HepG2 (cell line): ENCODE results near the gene KAZALD1. TPM values are rescaled to one million over a fixed set of nuclear protein-coding genes. Genes with fewer than 3 reads are reported as not detected.
A peak's percentile ranks its signal among the peaks of the same experiment; 100 is the strongest.

Source experiments
- ATAC-seq: fragments of 200-7000 bp; cut with Tn5 transposase; 3 replicates; pipeline ENCODE4 v1.9.1; 2020; ENCODE audit warnings: mild to moderate bottlenecking, moderate library complexity
- BruUV-seq: library from RNA; stranded (reverse); fragments of 400-500 nt; replicated peaks from 2 replicates; lab custom pipeline; 2021; lab: Mats Ljungman, UMichigan
- CTCF ChIA-PET: fragments of 300-600 bp; formaldehyde crosslinking; extraction: SDS; loops from one replicate; lab custom pipeline; 2021; ENCODE audit warnings: low total read pairs, inconsistent platforms, low intra/inter-chr PET ratio; lab: Yijun Ruan, JAX
- POLR2A ChIA-PET: fragments of 350-600 bp; sonication (Branson Sonifier 250); formaldehyde crosslinking; loops from one replicate; lab custom pipeline; 2020; ENCODE audit warnings: antibody characterized with exemption, inconsistent platforms; lab: Yijun Ruan, JAX
- DNase-seq: peaks from one replicate; pipeline ENCODE4 v3.0.0-alpha.2; 2015; ENCODE audit warnings: low spot score
- FAIRE-seq: peaks from 3 replicates; lab custom pipeline; 2011; peaks lifted over from hg19 to GRCh38; lab: Jason Lieb, UNC
- H2AFZ ChIP-seq: one replicate; pipeline ENCODE4 v1.6.1; 2011; ENCODE audit warnings: low read length, inconsistent platforms
- H3K27ac ChIP-seq: fragments of 300-600 bp; 3 replicates; pipeline ENCODE4 v1.8.0; 2011; ENCODE audit warnings: mixed run types, mild to moderate bottlenecking, mixed read lengths, low read length, inconsistent platforms; ENCODE audit not compliant: insufficient read depth; ENCODE audit errors: extremely low read length
- H3K27me3 ChIP-seq, 2 experiments: fragments of 200-600 bp in 1 of 2; 2 replicates in 1 of 2; 3 replicates in 1 of 2; pipeline versions ENCODE4 v1.6.0 to v1.8.0; 2011; ENCODE audit warnings: low read length in 2 of 2, mild to moderate bottlenecking in 2 of 2, moderate library complexity in 2 of 2, inconsistent platforms in 1 of 2; ENCODE audit not compliant: insufficient read depth in 2 of 2, control insufficient read depth in 1 of 2
- H3K36me3 ChIP-seq, 2 experiments: fragments of 200-600 bp in 1 of 2; replicated peaks in 1 of 2; 2 replicates in 1 of 2; 3 replicates in 1 of 2; pipeline versions ENCODE4 v1.5.1 to v1.8.0; 2011; ENCODE audit warnings: low read length in 2 of 2, inconsistent platforms in 1 of 2; ENCODE audit not compliant: insufficient read depth in 2 of 2, control insufficient read depth in 1 of 2
- H3K4me1 ChIP-seq: 2 replicates; pipeline ENCODE4 v1.5.1; 2012; ENCODE audit warnings: low read length, inconsistent platforms; ENCODE audit not compliant: insufficient read depth
- H3K4me2 ChIP-seq: 2 replicates; pipeline ENCODE4 v1.6.0; 2011; ENCODE audit warnings: low read depth, low read length, inconsistent platforms
- H3K4me3 ChIP-seq, 3 experiments: fragments of 200-600 bp in 1 of 3; sonication (generic), shearing (Covaris generic) in 1 of 3; replicated peaks in 1 of 3; 2 replicates each; pipeline ENCODE4 v1.5.1; 2011 to 2016; ENCODE audit warnings: low read length in 3 of 3, inconsistent platforms in 2 of 3, low read depth in 2 of 3, mild to moderate bottlenecking in 2 of 3, control low read depth in 1 of 3, mixed read lengths in 1 of 3; ENCODE audit not compliant: insufficient read depth in 1 of 3
- H3K79me2 ChIP-seq: one replicate; pipeline ENCODE4 v1.6.1; 2011; ENCODE audit warnings: low read length, inconsistent platforms; ENCODE audit not compliant: insufficient read depth
- H3K9ac ChIP-seq: 2 replicates; pipeline ENCODE4 v1.6.0; 2011; ENCODE audit warnings: mild to moderate bottlenecking, low read depth, low read length, inconsistent platforms; ENCODE audit not compliant: insufficient read depth
- H3K9me3 ChIP-seq: 2 replicates; pipeline ENCODE4 v1.5.1; 2012; ENCODE audit warnings: mild to moderate bottlenecking, low read length
- H4K20me1 ChIP-seq: 2 replicates; pipeline ENCODE4 v1.6.0; 2011; ENCODE audit warnings: inconsistent platforms, mild to moderate bottlenecking, low read length, moderate library complexity; ENCODE audit not compliant: insufficient read depth
- ISL2 ChIP-seq: sonication (generic); formaldehyde crosslinking; IDR thresholded peaks from 2 replicates; pipeline ENCODE4 v1.5.0; 2020; ENCODE audit warnings: missing genetic modification reagents
- MED8 ChIP-seq: sonication (generic); formaldehyde crosslinking; IDR thresholded peaks from 2 replicates; pipeline ENCODE4 v1.8.1; 2023; ENCODE audit warnings: mild to moderate bottlenecking, missing genetic modification reagents; ENCODE audit not compliant: insufficient replicate concordance
- NFYB ChIP-seq: sonication (generic); formaldehyde crosslinking; IDR thresholded peaks from 2 replicates; pipeline ENCODE4 v1.4.0; 2020; ENCODE audit warnings: missing genetic modification reagents
- RFXAP ChIP-seq: sonication (generic); formaldehyde crosslinking; IDR thresholded peaks from 2 replicates; pipeline ENCODE4 v1.4.0; 2020; ENCODE audit warnings: missing genetic modification reagents, borderline replicate concordance
- ZBTB8A ChIP-seq: sonication (generic); formaldehyde crosslinking; IDR thresholded peaks from 2 replicates; pipeline ENCODE4 v1.4.0; 2020; ENCODE audit warnings: mild to moderate bottlenecking, low read depth, missing genetic modification reagents, borderline replicate concordance
- ZNF24 ChIP-seq: fragments of 450-650 bp; IDR thresholded peaks from 2 replicates; pipeline ENCODE4 v1.6.1; 2017; ENCODE audit warnings: antibody characterized with exemption, mild to moderate bottlenecking
- ZNF549 ChIP-seq: sonication (generic); formaldehyde crosslinking; IDR thresholded peaks from 2 replicates; pipeline ENCODE4 v1.5.0; 2020; ENCODE audit warnings: missing genetic modification reagents
- WGBS: methylation state at CpG from one replicate; pipeline ENCODE4 v1.1.6; 2017; ENCODE audit warnings: low lambda C conversion rate; 5-methylcytosine and 5-hydroxymethylcytosine counted together
- in situ Hi-C: cut with HindIII; loops from 2 replicates; pipeline ENCODE4 v1.10.0; 2017; ENCODE audit warnings: low pct_unique_long_range_greater_than_20kb; ENCODE audit not compliant: extremely low pct_ligation_motif_present
- intact Hi-C: fragments of 100-400 bp; cut with micrococcal nuclease; formaldehyde crosslinking; loops from one replicate; pipeline ENCODE4 v1.10.0; 2022; ENCODE audit not compliant: unreplicated experiment
- polyA plus RNA-seq, 8 experiments: library from polyadenylated mRNA; depleted of rRNA in 3 of 8; stranded (reverse) in 7 of 8; unstranded in 1 of 8; fragments of >200 nt; fragmentation: Illumina TruSeq in 4 of 8; extraction: Trizol in 4 of 8; gene quantifications; 2 replicates each; pipeline versions ENCODE4 v1.2.1 to v1.2.3, GENCODE V29; 2011 to 2016; ENCODE audit warnings: low read depth in 4 of 8, missing spikeins in 1 of 8, mixed read lengths in 1 of 8; ENCODE audit not compliant: insufficient read depth in 1 of 8
- total RNA-seq, 5 experiments: library from RNA; depleted of rRNA; stranded (reverse); fragments of >200 nt; fragmentation: Illumina TruSeq; extraction: Trizol; gene quantifications; 2 replicates each; pipeline ENCODE4 v1.2.3, GENCODE V29; 2016; ENCODE audit warnings: low read depth in 1 of 5
- TF ChIP-seq, protein P1 (sequence below): sonication (generic); formaldehyde crosslinking; IDR thresholded peaks from 2 replicates; pipeline ENCODE4 v1.4.0; 2020; ENCODE audit warnings: missing genetic modification reagents, borderline replicate concordance
- TF ChIP-seq, protein P2 (sequence below): sonication (generic); formaldehyde crosslinking; IDR thresholded peaks from 2 replicates; pipeline ENCODE4 v1.4.0; 2020; ENCODE audit warnings: mild to moderate bottlenecking, low read depth, missing genetic modification reagents

Gene KAZALD1
- total and polyA plus RNA-seq, 2 of the 13 experiments (the other 11 are each of a cell fraction or from before 2014, with no cell fraction given), result 16.7 to 27.7 TPM

DNA sequence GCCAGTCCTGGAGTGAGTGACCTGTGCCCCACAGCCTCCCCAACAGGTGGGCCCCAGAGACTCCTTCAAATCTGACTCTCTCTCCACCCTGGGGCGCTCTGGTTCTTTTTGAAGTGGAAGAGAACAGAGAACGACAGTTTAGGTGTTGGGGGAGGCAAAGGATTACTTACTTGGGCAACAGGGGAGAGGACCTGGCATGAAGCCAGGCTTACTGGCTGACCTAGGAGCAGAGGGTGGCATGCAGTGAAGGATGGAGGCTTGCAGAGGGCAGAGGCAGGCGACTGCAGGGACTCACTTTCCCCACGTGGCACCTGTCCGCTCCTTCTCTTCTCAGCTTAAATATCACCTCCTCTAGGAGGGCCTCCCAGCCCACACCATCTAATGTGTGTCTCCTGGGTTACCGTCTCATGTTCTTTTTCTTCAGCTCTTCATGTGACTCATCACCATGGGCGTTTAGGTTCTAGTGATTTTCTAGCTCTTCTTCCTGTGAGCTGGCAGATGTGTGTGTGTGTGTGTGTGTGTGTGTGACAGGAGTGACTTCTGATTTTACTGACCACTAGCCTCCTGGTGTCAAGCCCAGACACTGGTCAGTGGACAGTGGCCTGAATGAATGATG, 46.7 kb upstream of the KAZALD1 start:
- no peak overlapping the region; a peak in 1 of 6 replicates for H3K4me3 ChIP-seq
- no peaks in the 10 kb centered on the region for H3K79me2 ChIP-seq
- BruUV-seq, result no TSS peak
- H3K9me3 ChIP-seq, result no peaks in the 10 kb centered on the region
- intact Hi-C loops, result loop anchor here (5.0 kb wide), 1 partner anchor 138 kb away; no protein-coding TSS in a partner anchor
- TF ChIP-seq ZNF24 (no peak), ZBTB8A (CRISPR knock-in tag) (no peak), NFYB (CRISPR knock-in tag) (no peak), RFXAP (CRISPR knock-in tag) (no peak), ISL2 (CRISPR knock-in tag) (no peak), MED8 (no peak), ZNF549 (CRISPR knock-in tag) (no peak)
- TF ChIP-seq, protein P1, sequence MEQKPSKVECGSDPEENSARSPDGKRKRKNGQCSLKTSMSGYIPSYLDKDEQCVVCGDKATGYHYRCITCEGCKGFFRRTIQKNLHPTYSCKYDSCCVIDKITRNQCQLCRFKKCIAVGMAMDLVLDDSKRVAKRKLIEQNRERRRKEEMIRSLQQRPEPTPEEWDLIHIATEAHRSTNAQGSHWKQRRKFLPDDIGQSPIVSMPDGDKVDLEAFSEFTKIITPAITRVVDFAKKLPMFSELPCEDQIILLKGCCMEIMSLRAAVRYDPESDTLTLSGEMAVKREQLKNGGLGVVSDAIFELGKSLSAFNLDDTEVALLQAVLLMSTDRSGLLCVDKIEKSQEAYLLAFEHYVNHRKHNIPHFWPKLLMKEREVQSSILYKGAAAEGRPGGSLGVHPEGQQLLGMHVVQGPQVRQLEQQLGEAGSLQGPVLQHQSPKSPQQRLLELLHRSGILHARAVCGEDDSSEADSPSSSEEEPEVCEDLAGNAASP (CRISPR knock-in tag), result no peak
- TF ChIP-seq, protein P2, sequence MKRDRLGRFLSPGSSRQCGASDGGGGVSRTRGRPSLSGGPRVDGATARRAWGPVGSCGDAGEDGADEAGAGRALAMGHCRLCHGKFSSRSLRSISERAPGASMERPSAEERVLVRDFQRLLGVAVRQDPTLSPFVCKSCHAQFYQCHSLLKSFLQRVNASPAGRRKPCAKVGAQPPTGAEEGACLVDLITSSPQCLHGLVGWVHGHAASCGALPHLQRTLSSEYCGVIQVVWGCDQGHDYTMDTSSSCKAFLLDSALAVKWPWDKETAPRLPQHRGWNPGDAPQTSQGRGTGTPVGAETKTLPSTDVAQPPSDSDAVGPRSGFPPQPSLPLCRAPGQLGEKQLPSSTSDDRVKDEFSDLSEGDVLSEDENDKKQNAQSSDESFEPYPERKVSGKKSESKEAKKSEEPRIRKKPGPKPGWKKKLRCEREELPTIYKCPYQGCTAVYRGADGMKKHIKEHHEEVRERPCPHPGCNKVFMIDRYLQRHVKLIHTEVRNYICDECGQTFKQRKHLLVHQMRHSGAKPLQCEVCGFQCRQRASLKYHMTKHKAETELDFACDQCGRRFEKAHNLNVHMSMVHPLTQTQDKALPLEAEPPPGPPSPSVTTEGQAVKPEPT (CRISPR knock-in tag), result no peak
- DNase-seq (no peak), ATAC-seq (no peak), FAIRE-seq (no peak)
- ChIA-PET CTCF (interaction anchor here (1.3 to 6.1 kb wide), 4 partner anchors 19 to 81 kb away, joined by 3 to 240 read pairs (median 6); partner anchors contain the start of genes LZTS2 and SEMA4G), POLR2A (interaction anchor here (0.6 to 6.0 kb wide), 5 partner anchors 16 to 137 kb away, joined by 3 to 56 read pairs (median 3); partner anchors contain the start of genes LZTS2, PDZD7 and SFXN3)
- no peaks in the 10 kb centered on the region for H4K20me1 ChIP-seq
- no peak overlapping the region for H2AFZ ChIP-seq
- H3K27ac ChIP-seq, result no peak overlapping the region
- H3K36me3 ChIP-seq, result no peaks in the 10 kb centered on the region
- peak overlapping the region; percentile 54; the same call in 1 of the 2 replicates for H3K4me2 ChIP-seq
- H3K4me1 ChIP-seq, result peaks cover 68% of the 10 kb centered on the region
- H3K9ac ChIP-seq, result no peak overlapping the region
- 23% methylated on average over 6 of the region's 7 CpGs for WGBS
- in situ Hi-C loops, result no loop called here
- H3K27me3 ChIP-seq, result peaks cover 0 to 3% of the 10 kb centered on the region in 2 experiments; a peak in 1 of 5 replicates
